Nephron progenitor cell (in vitro differentiated cells): ENCODE results near the gene TCF7L1.

Experiments used
- DNase-seq: peaks from one replicate; pipeline ENCODE4 v3.0.0; 2021
- H3K27ac Mint-ChIP-seq: 2 replicates; pipeline ENCODE4 v1.8.0; 2021; ENCODE audit warnings: mild to moderate bottlenecking, moderate library complexity, mixed read lengths
- H3K27me3 Mint-ChIP-seq: 2 replicates; pipeline ENCODE4 v1.8.0; 2021; ENCODE audit warnings: mild to moderate bottlenecking, low read depth, mixed read lengths; ENCODE audit not compliant: poor library complexity
- H3K36me3 Mint-ChIP-seq: 2 replicates; pipeline ENCODE4 v1.8.0; 2021; ENCODE audit warnings: low read depth, mixed read lengths
- H3K4me1 Mint-ChIP-seq: 2 replicates; pipeline ENCODE4 v1.8.0; 2021; ENCODE audit warnings: mixed read lengths
- H3K4me3 Mint-ChIP-seq: 2 replicates; pipeline ENCODE4 v1.8.0; 2021; ENCODE audit warnings: mild to moderate bottlenecking, moderate library complexity, mixed read lengths
- H3K9me3 Mint-ChIP-seq: 2 replicates; pipeline ENCODE4 v1.8.0; 2021; ENCODE audit warnings: mild to moderate bottlenecking, moderate library complexity, mixed read lengths
- CTCF ChIP-seq: fragments of 200-600 bp; sonication (generic); IDR thresholded peaks from 2 replicates; pipeline ENCODE4 v1.5.0; 2021; ENCODE audit warnings: antibody characterized with exemption

Gene TCF7L1

GRCh38 chr2:85134896-85135659 lies 1.9 kb downstream of the TCF7L1 start:
- peaks cover 29% of the 10 kb centered on the region for H3K36me3 Mint-ChIP-seq
- H3K4me1 Mint-ChIP-seq, result peaks cover 59% of the 10 kb centered on the region
- no peak for TF ChIP-seq CTCF
- peaks cover 10% of the 10 kb centered on the region for H3K27me3 Mint-ChIP-seq
- no peaks in the 10 kb centered on the region for H3K9me3 Mint-ChIP-seq
- H3K4me3 Mint-ChIP-seq, result peak overlapping the region; percentile 87
- peak overlapping the region; percentile 45 for H3K27ac Mint-ChIP-seq
- DNase-seq, result peak; percentile 21

GRCh38 chr2:85135660-85135914 lies 2.4 kb downstream of the TCF7L1 start:
- Mint-ChIP-seq H3K4me3 (peak overlapping the region; percentile 87), H3K36me3 (peaks cover 34% of the 10 kb centered on the region), H3K4me1 (peaks cover 62% of the 10 kb centered on the region), H3K9me3 (no peaks in the 10 kb centered on the region), H3K27me3 (peaks cover 10% of the 10 kb centered on the region), H3K27ac (no peak overlapping the region)
- no peak for TF ChIP-seq CTCF
- DNase-seq, result peak; percentile 23

GRCh38 chr2:85137156-85137555 lies 4.0 kb downstream of the TCF7L1 start:
- Mint-ChIP-seq H3K9me3 (no peaks in the 10 kb centered on the region), H3K4me3 (peak overlapping the region; percentile 87), H3K27ac (no peak overlapping the region), H3K27me3 (peaks cover 3% of the 10 kb centered on the region), H3K4me1 (peaks cover 58% of the 10 kb centered on the region), H3K36me3 (peaks cover 50% of the 10 kb centered on the region)
- TF ChIP-seq CTCF, result no peak
- DNase-seq, result no peak

GRCh38 chr2:85143463-85144082 lies 10.4 kb downstream of the TCF7L1 start:
- peaks cover 73% of the 10 kb centered on the region for H3K36me3 Mint-ChIP-seq
- peak overlapping the region; percentile 28 for H3K4me3 Mint-ChIP-seq
- H3K9me3 Mint-ChIP-seq, result no peaks in the 10 kb centered on the region
- H3K27me3 Mint-ChIP-seq, result peaks cover 3% of the 10 kb centered on the region
- H3K4me1 Mint-ChIP-seq, result peaks cover 51% of the 10 kb centered on the region
- H3K27ac Mint-ChIP-seq, result peak overlapping the region; percentile 16
- DNase-seq, result no peak
- no peak for TF ChIP-seq CTCF

GRCh38 chr2:85145116-85145820 lies 12.1 kb downstream of the TCF7L1 start:
- Mint-ChIP-seq H3K27me3 (no peaks in the 10 kb centered on the region), H3K36me3 (peaks cover 72% of the 10 kb centered on the region), H3K27ac (no peak overlapping the region), H3K4me1 (peaks cover 39% of the 10 kb centered on the region), H3K4me3 (no peak overlapping the region), H3K9me3 (no peaks in the 10 kb centered on the region)
- no peak for DNase-seq
- no peak for TF ChIP-seq CTCF
